NCI-H226 (cell line): ENCODE data around the gene DDC.
A peak's percentile ranks its signal among the peaks of the same experiment; 100 is the strongest.

Source experiments
- DNase-seq: peaks from one replicate; pipeline ENCODE4 v3.0.0-alpha.2; 2015

The DDC gene

GRCh38 chr7:50513166-50513871, 51.9 kb downstream of the DDC start:
- DNase-seq = no peak

GRCh38 chr7:50512384-50512783, 52.8 kb downstream of the DDC start:
- no peak for DNase-seq

DNA sequence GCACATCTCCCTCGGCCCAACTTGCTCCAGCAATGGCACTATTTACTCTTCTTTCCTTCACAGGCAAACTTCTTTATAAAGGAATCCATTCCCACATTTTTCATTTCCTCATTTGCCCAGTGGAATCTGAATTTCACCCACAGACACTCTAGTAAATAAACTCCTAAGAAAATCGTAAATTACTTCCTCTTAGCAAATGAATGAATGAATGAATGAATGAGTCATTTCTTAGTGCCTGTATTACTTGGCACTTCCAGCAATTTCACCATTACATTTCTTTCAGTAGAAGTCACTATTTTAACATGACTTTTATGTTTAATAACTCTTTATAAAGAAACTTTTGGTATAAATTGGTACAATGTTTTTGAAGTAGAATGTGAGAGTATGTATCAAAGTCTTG, 55.7 kb downstream of the DDC start:
- no peak for DNase-seq

DNA sequence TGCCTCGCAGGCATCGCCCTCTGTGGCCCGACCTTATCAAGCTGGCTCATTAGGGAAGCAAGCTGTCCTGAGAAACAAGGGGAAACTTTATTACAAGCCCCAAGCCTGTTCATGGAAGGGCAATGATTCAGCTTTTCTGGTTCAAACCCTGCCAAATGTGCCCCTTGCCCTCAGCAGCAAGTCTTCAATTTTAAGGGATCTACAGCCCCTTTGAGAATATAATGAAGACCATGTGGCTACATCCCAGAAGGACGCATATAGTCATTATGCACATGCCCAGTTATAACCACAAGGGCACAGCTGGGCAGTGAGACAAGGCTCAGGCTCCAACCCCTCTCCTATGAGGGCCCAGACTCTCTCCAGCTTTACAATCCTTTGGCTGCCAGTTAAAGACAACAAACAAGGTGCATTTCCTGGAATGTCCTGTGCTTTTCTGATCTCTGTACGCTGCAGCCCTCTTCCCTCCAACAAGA, 56.7 kb downstream of the DDC start:
- DNase-seq = no peak

DNA sequence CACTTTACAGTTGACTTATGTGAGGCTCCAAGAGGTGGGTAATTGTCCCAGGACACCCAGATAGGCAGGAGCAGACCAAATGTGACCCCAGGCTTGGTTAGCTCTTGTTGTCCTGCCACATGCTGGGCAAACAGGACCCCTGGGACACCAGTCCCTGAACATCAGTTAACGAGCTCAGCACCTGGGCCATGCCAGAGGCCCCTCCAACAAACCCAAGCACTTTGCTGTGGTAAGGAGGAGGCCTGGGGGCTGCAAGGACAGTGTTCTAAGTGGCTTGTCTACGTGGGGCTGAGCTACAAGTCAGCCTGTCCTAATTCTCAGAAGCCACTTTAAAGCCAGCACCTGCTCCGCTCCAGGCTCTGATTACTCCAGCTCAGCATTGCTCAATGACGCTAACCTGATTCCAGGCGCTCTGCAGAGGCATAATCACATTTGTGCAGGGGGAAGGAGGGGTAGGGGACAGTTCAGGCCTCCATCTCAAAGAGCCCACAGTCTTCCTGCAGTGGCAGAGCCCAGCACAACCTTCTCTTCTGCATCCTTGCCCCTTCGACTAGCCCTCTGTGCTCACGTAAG, 57.2 kb downstream of the DDC start:
- no peak for DNase-seq

- DNase-seq = no peak
Measured at GRCh38 chr7:50505553-50506210, 59.5 kb downstream of the DDC start.

- DNase-seq = no peak
Measured at GRCh38 chr7:50504646-50505546, 60.3 kb downstream of the DDC start.

- no peak for DNase-seq
Measured at GRCh38 chr7:50502947-50503346, 62.3 kb downstream of the DDC start.

DNA sequence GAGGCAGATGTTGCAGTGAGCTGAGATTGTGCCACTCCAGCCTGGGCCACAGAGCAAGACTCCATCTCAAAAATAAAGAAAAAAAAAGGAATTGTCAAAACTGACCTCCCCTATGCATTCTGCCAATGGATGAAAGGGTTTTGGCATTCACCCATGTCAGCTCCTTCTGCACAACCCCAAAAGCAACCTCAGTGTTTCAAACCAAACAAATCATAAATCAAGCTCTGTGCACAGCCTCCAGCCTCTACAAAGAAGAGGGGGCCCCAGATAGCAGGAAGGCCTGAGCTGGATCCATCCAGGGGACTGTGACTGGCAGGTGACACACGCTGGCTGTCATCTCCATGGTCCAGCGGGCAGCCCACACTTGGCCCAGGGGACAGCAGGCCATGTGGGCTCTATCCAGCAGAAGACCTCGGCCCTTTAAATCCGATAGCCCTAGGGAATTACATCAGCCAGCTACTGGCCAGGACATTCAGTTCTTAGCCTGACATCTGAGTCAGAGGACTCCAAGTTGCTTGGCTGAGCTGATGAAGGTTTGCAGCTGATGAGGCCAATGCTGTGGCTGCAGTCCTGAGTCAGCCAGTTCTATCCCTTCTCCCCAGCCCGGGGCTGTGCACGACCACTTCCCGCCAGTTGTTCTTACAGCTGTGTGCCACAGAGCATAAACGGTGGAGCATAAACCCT, 63.1 kb downstream of the DDC start:
- peak; percentile 76 for DNase-seq

DNA sequence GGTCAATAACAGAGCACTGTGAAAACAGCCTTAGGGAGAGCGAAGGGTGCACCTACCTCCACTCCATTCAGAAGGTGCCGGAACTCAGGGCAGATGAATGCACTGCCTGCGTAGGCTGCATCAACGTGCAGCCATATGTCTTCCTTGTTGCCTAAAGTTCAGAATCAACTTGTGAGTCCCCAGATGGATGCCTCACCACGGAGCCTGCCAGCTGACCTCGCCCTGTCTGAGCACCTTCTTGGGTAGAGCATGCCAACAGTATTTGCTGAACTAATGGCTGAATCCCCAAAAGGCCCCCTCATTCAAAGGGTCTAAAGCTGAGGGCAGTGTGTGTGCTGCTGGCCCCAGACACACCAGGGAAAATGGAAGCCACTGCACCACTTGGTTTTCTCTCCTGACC, 66.1 kb downstream of the DDC start:
- no peak for DNase-seq

DNA sequence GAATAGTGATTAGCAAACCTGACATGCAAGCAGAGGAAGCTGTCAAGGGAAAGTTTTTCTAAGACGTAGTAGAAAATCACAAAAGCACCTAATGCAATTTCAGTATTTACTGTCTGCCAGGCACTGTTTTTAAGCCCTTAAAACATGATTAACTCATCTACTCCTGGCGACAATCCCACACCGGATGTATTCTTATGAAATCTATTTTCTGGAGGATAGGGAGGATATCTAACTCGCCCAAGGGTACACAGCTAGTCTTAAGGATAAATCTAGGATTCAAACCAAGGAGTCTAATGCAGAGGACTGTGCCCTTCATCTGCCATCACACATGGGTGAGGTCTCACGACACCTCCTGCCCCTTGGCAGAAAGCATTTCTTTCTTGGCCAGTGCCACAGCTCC, 67.2 kb downstream of the DDC start:
- peak; percentile 71 for DNase-seq

- peak; percentile 91 for DNase-seq
Measured at GRCh38 chr7:50497068-50497642, 68.0 kb downstream of the DDC start.

GRCh38 chr7:50496569-50496968, 68.6 kb downstream of the DDC start:
- no peak for DNase-seq

DNA sequence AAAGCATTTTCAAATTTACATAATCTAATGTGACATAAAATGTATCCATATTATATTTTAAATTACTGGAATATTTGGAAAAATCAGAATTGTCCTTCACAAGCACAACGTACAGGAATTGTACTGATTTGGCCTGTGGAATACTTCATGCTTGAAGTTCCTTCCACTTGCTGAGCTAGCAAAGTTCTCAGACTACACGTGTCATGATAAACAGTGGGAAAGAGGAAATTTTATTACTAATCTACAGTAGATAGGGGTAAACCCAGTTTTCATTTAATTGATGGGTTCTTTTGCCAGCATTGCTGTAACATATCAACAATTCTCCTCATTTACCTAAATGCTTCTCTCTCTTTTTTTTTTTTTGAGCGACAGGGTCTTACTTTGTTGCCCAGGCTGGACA, 69.5 kb downstream of the DDC start:
- no peak for DNase-seq

- DNase-seq = no peak
Measured at GRCh38 chr7:50492770-50493519, 72.3 kb downstream of the DDC start.

DNA sequence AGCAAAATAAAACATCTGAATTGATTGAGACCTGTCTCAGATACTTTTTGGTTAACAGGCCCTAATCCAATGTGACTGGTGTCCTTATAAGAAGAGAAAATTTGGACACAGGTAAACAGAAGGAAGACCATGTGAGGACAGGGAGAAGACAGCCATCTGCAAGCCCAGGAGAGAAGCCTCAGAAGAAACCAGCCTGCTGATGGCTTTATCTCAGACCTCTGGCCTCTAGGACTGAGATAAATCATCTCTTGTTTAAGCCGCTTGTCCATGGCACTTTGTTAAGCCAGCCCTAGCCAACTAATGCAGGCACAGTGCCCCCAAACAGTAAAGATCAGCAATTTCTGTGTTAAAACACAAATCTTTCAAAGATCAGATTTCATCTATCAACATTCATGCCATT, 73.3 kb downstream of the DDC start:
- no peak for DNase-seq

GRCh38 chr7:50491209-50491608, 74.0 kb downstream of the DDC start:
- DNase-seq = no peak

DNA sequence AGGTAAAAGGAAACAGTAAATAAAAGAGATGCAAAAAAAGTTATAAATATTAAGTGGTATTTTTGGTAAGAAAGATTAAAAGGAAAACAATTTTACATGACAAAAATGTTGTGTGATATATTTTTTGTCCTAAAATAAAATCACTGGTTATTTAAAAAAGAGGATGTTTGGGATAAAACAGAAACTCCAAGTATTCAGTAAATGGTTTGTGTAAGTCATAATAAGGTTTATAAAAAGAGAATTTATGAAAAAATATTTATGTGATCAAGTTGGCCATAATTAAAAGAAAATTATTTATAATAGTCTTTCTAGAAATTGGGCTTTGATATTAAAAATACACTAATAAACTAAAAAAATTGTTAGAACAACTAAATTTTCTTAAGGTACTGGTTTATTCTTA, 76.8 kb downstream of the DDC start:
- no peak for DNase-seq

DNA sequence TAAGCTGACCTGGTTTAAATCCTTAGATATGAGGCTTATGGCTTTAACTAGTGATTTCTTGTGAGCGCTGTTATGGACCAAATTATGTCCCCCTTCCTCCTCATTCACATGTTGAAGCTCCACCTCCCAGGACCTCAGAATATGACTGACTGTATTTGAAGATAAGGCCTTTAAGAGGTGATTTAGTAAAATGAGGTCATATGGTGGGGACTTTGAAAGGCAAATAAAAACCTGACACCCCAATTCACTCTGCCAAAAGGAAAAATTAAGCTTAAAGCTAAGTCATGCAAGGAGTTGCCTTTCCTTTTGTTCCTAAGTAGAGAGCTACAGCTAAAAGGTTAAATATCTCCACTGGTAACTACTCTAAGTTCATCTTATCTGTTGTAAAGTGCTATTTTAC, 78.7 kb downstream of the DDC start:
- DNase-seq = no peak

DNA sequence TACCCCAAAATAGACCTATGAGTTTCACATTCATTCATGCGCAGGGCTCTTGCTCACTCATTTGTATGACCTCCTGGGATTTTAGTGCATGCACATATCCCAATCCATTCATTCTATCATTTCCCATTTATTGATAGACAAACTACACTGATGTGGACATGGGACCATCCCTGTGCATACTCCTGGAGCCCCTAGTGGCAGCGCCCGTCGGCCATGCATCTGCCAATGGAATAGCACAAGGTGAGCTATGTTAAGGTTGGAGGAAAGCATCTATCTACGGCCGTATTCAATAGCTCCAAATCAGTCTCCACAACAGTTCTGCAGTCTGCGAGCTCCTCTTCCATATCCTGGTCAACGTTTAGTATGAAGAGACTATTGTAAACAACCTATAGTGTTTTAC, 83.3 kb downstream of the DDC start:
- DNase-seq = no peak

DNA sequence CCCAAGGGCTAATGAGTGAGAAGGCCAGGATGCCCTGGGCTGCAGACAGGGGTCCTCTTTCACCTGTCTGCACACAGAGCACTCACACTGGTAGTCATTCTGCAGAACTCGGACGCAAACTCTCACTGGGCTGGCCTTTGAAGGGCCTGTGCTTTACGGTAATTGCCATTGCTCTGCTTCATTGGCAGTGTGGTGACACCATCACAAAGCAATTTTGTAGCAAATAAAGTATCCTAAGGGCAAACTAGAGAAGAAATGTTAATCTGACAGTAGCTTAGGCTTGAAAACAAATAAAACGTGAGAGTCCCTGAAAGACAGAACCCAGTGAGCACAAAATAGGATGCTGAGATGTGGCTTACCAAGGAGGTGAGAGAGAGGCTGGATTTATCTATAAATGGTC, 84.4 kb downstream of the DDC start:
- DNase-seq = no peak
